NCI-H187 treated with DMSO at 0.1 percent for 48 hours (cell line): ENCODE measurements around the gene CCDC85B.

Experiments used
- DNase-seq: peaks from one replicate; lab custom pipeline; 2025; lab: John Stamatoyannopoulos, UW

The CCDC85B gene

DNA sequence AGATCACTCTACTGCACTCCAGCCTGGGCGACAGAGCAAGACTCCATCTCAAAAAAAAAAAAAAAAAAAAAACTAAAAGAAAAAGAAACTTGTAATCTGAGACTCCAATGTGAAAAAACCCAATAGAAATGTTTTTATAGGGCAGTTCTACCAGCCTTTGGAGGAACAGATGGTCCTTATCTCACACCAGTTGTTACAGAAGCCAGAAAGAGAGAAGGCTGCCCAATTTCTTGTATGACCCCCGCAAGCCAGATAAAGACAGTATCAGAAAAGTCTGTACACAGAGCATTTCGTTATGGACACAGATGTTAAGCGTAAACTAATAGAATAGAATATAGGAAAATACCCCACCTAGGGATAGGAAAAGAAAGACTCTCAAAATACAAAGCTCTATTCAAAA lies 43.5 kb downstream of the CCDC85B start:
- DNase-seq: no peak

DNA sequence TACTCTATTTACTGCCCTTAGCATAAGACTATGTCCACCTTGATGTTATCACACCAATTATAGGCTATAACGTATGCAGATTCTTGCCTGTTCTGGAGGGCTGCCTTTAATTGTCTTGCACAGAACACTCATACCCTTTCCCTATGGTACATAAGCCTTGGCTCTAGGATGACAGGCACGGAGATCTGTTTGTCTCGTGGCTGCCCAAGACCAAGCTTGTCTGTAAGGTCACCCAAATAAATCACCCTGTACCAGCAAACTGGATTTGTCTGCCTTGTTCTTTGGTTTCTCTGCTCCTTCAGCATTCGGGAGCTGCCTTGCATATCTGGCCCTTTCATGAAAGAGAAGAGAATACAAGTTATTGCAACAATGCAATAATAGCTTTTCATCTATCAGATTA lies 47.3 kb downstream of the CCDC85B start:
- DNase-seq: no peak
